ENCODE results near the gene STK31.

GRCh38 chr7:23680414-23681405 is 29.3 kb upstream of the STK31 start:
- TF ChIP-seq LEF1 (IDR thresholded peaks at IDR 0.05; ENCODE audit: borderline replicate concordance), result no peak
- TF ChIP-seq FOXA1 (IDR thresholded peaks at IDR 0.05), result no peak
- no peak for TF ChIP-seq SP1 (IDR thresholded peaks at IDR 0.05)
- no peak for TF ChIP-seq FOXM1 (IDR thresholded peaks at IDR 0.05; ENCODE audit: borderline replicate concordance)
- no peak for TF ChIP-seq L3MBTL2 (conservative IDR thresholded peaks at IDR 0.05)
- no peak for TF ChIP-seq NFRKB (IDR thresholded peaks at IDR 0.05)
- no peak for TF ChIP-seq SUZ12 (IDR thresholded peaks at IDR 0.05)
- no peak for TF ChIP-seq FOXK2 (IDR thresholded peaks at IDR 0.05)

Measured in HEK293T (cell line).